Neuron (in vitro differentiated cells): ENCODE results near the gene RNLS.

Experiments used
- H2AFZ ChIP-seq: one replicate; pipeline ENCODE4 v1.6.1; 2013; ENCODE audit warnings: low read depth, mild to moderate bottlenecking, inconsistent platforms, low read length, moderate library complexity
- H3K27me3 ChIP-seq: one replicate; pipeline ENCODE4 v1.6.1; 2013; ENCODE audit warnings: low read length; ENCODE audit not compliant: insufficient read depth
- H3K36me3 ChIP-seq: one replicate; pipeline ENCODE4 v1.6.1; 2013; ENCODE audit warnings: low read length; ENCODE audit not compliant: insufficient read depth
- H3K4me1 ChIP-seq: one replicate; pipeline ENCODE4 v1.6.1; 2013; ENCODE audit warnings: low read length; ENCODE audit not compliant: insufficient read depth
- H3K4me3 ChIP-seq: 2 replicates; pipeline ENCODE4 v1.5.1; 2013; ENCODE audit warnings: mild to moderate bottlenecking, low read length, moderate library complexity
- H3K9me3 ChIP-seq: one replicate; pipeline ENCODE4 v1.6.1; 2013; ENCODE audit warnings: low read length

Gene RNLS

GRCh38 chr10:88582806-88583583 is at the start of gene RNLS:
Gene RNLS (minus strand): TSS chr10:88583318.
- H2AFZ ChIP-seq, result no peak within 1 kb of the TSS
- H3K9me3 ChIP-seq, result no peaks in the 10 kb centered on the region
- H3K27me3 ChIP-seq, result no peaks in the 10 kb centered on the region
- H3K36me3 ChIP-seq, result no peaks in the 10 kb centered on the region
- H3K4me1 ChIP-seq, result no peaks in the 10 kb centered on the region
- H3K4me3 ChIP-seq, result no peak within 1 kb of the TSS

GRCh38 chr10:88624840-88625239 is 41.7 kb upstream of the RNLS start:
- H3K27me3 ChIP-seq, result no peaks in the 10 kb centered on the region
- no peaks in the 10 kb centered on the region for H3K36me3 ChIP-seq
- H3K4me1 ChIP-seq, result no peaks in the 10 kb centered on the region
- no peak overlapping the region for H3K4me3 ChIP-seq
- H3K9me3 ChIP-seq, result no peaks in the 10 kb centered on the region
- no peak overlapping the region for H2AFZ ChIP-seq

- Histone ChIP-seq H3K9me3 (no peaks in the 10 kb centered on the region), H3K4me1 (no peaks in the 10 kb centered on the region), H2AFZ (no peak overlapping the region), H3K36me3 (no peaks in the 10 kb centered on the region), H3K27me3 (no peaks in the 10 kb centered on the region), H3K4me3 (no peak overlapping the region)
These were observed 40.7 kb upstream of the RNLS start for GRCh38 chr10:88623835-88624234.

GRCh38 chr10:88620441-88620840 is 37.3 kb upstream of the RNLS start:
- Histone ChIP-seq H3K4me3 (no peak overlapping the region), H3K9me3 (no peaks in the 10 kb centered on the region), H3K36me3 (no peaks in the 10 kb centered on the region), H2AFZ (no peak overlapping the region), H3K4me1 (no peaks in the 10 kb centered on the region), H3K27me3 (no peaks in the 10 kb centered on the region)

- Histone ChIP-seq H3K27me3 (no peaks in the 10 kb centered on the region), H3K9me3 (no peaks in the 10 kb centered on the region), H2AFZ (no peak overlapping the region), H3K4me1 (no peaks in the 10 kb centered on the region), H3K36me3 (no peaks in the 10 kb centered on the region), H3K4me3 (no peak overlapping the region)
These were observed 35.4 kb upstream of the RNLS start for GRCh38 chr10:88618496-88618895.

GRCh38 chr10:88617772-88618300 is 34.7 kb upstream of the RNLS start:
- Histone ChIP-seq H3K4me1 (no peaks in the 10 kb centered on the region), H3K36me3 (no peaks in the 10 kb centered on the region), H3K4me3 (no peak overlapping the region), H3K27me3 (no peaks in the 10 kb centered on the region), H2AFZ (no peak overlapping the region), H3K9me3 (no peaks in the 10 kb centered on the region)

GRCh38 chr10:88616250-88616977 is 33.3 kb upstream of the RNLS start:
- no peaks in the 10 kb centered on the region for H3K27me3 ChIP-seq
- no peaks in the 10 kb centered on the region for H3K36me3 ChIP-seq
- H2AFZ ChIP-seq, result no peak overlapping the region
- H3K4me3 ChIP-seq, result no peak overlapping the region
- H3K4me1 ChIP-seq, result no peaks in the 10 kb centered on the region
- no peaks in the 10 kb centered on the region for H3K9me3 ChIP-seq

- H3K27me3 ChIP-seq, result no peaks in the 10 kb centered on the region
- H3K9me3 ChIP-seq, result no peaks in the 10 kb centered on the region
- no peaks in the 10 kb centered on the region for H3K4me1 ChIP-seq
These were observed 25.7 kb upstream of the RNLS start for GRCh38 chr10:88608780-88609179.

GRCh38 chr10:88608052-88608732 is 25.1 kb upstream of the RNLS start:
- H3K4me3 ChIP-seq, result no peak overlapping the region
- no peak overlapping the region for H2AFZ ChIP-seq
- no peaks in the 10 kb centered on the region for H3K9me3 ChIP-seq
- no peaks in the 10 kb centered on the region for H3K36me3 ChIP-seq
- H3K27me3 ChIP-seq, result no peaks in the 10 kb centered on the region
- no peaks in the 10 kb centered on the region for H3K4me1 ChIP-seq

More at GRCh38 chr10:88608780-88609179, 25.7 kb upstream of the RNLS start:
- Histone ChIP-seq H3K36me3 (no peaks in the 10 kb centered on the region), H2AFZ (no peak overlapping the region), H3K4me3 (no peak overlapping the region)

- Histone ChIP-seq H3K4me1 (no peaks in the 10 kb centered on the region), H3K36me3 (no peaks in the 10 kb centered on the region)
These were observed 14.9 kb upstream of the RNLS start for GRCh38 chr10:88598055-88598454.

GRCh38 chr10:88594482-88594881 is 11.4 kb upstream of the RNLS start:
- Histone ChIP-seq H2AFZ (no peak overlapping the region), H3K4me1 (no peaks in the 10 kb centered on the region), H3K4me3 (no peak overlapping the region), H3K27me3 (no peaks in the 10 kb centered on the region), H3K9me3 (no peaks in the 10 kb centered on the region), H3K36me3 (no peaks in the 10 kb centered on the region)

More at GRCh38 chr10:88598055-88598454, 14.9 kb upstream of the RNLS start:
- no peak overlapping the region for H2AFZ ChIP-seq
- H3K9me3 ChIP-seq, result no peaks in the 10 kb centered on the region
- H3K27me3 ChIP-seq, result no peaks in the 10 kb centered on the region
- H3K4me3 ChIP-seq, result no peak overlapping the region

- no peaks in the 10 kb centered on the region for H3K27me3 ChIP-seq
- no peaks in the 10 kb centered on the region for H3K36me3 ChIP-seq
- H3K4me1 ChIP-seq, result no peaks in the 10 kb centered on the region
- no peak overlapping the region for H3K4me3 ChIP-seq
- H2AFZ ChIP-seq, result no peak overlapping the region
- H3K9me3 ChIP-seq, result no peaks in the 10 kb centered on the region
These were observed 9.8 kb upstream of the RNLS start for GRCh38 chr10:88592906-88593305.

- Histone ChIP-seq H3K4me1 (no peaks in the 10 kb centered on the region), H3K36me3 (no peaks in the 10 kb centered on the region), H3K4me3 (no peak overlapping the region), H3K27me3 (no peaks in the 10 kb centered on the region), H2AFZ (no peak overlapping the region), H3K9me3 (no peaks in the 10 kb centered on the region)
These were observed 9.3 kb upstream of the RNLS start for GRCh38 chr10:88592381-88592780.
